ENCODE results near the gene CRTC2.

DNA sequence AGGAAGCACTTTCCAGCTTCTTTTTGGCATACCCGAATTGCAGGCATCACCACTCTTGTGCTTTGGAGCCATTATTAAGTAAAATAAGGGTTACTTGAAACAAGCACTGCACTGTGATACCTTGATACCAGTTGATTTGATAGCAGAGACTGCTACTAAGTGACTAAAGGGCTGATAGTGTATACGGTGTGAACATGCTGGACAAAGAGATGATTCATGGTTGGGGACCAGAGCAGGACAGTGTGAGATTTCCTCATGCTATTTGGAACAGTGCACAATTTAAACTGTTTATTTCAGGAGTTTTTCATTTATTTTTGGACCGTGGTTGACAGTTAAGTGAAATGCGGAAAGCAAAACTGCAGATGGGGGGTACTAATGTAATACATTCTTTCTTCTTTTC is 42.0 kb upstream of the CRTC2 start:
- no peak for TF ChIP-seq CTCF (conservative IDR thresholded peaks at IDR 0.05; ENCODE audit: low read depth in 2 of 2)
- TF ChIP-seq POLR2AphosphoS5 (IDR thresholded peaks at IDR 0.05; ENCODE audit: low read depth) = no peak
- no peak for TF ChIP-seq CREB1 (CRISPR knock-in tag; IDR thresholded peaks at IDR 0.05; ENCODE audit: low read depth)
- no peak for TF ChIP-seq EZH2 (IDR thresholded peaks at IDR 0.05; ENCODE audit: low read depth, unreplicated experiment)
- no peak for TF ChIP-seq EZH2phosphoT487 (IDR thresholded peaks at IDR 0.05; ENCODE audit: unreplicated experiment)
- no peak for TF ChIP-seq ZNF331 (CRISPR knock-in tag; IDR thresholded peaks at IDR 0.05; ENCODE audit: low read depth)
